Psoas muscle (tissue), 8 donors: Measurements from ENCODE around the gene BOK. TPM values are rescaled to one million over a fixed set of nuclear protein-coding genes. Genes with fewer than 3 reads are reported as not detected.
"Not testable (repeated sequence)": the region's sequence is repeated elsewhere in the genome, so short reads cannot be mapped to it uniquely, and the experiment has no call there.

Source experiments
- ATAC-seq, 4 donors: fragments of 200-7000 bp; cut with Tn5 transposase; one replicate each; pipeline ENCODE4 v1.9.1; 2020; ENCODE audit warnings: moderate library complexity in 3 of 4, mild to moderate bottlenecking in 2 of 4
- DNase-seq, 2 donors: peaks; one replicate each; pipeline ENCODE4 v3.0.0-alpha.2; 2020
- H3K27ac ChIP-seq: fragments of 200-600 bp; one replicate; pipeline ENCODE4 v1.8.0; 2022
- H3K27me3 ChIP-seq, 3 donors: fragments of 200-600 bp in 1 of 3; one replicate each; pipeline versions ENCODE4 v1.6.1 to v1.8.0; 2013 to 2022; ENCODE audit warnings: low read length in 2 of 3, mild to moderate bottlenecking in 2 of 3, moderate library complexity in 1 of 3; ENCODE audit not compliant: insufficient read depth in 3 of 3
- H3K36me3 ChIP-seq, 2 donors: fragments of 200-600 bp in 1 of 2; one replicate each; pipeline versions ENCODE4 v1.6.1 to v1.8.0; 2013 to 2022; ENCODE audit warnings: low read depth in 1 of 2, mild to moderate bottlenecking in 1 of 2, moderate library complexity in 1 of 2; ENCODE audit not compliant: insufficient read depth in 1 of 2
- H3K4me1 ChIP-seq: fragments of 200-600 bp; one replicate; pipeline ENCODE4 v1.8.0; 2022
- H3K4me3 ChIP-seq: fragments of 200-600 bp; one replicate; pipeline ENCODE4 v1.8.0; 2022; ENCODE audit warnings: mild to moderate bottlenecking
- H3K9me3 ChIP-seq: fragments of 200-600 bp; one replicate; pipeline ENCODE4 v1.8.0; 2022
- CTCF ChIP-seq: fragments of 200-600 bp; IDR thresholded peaks from one replicate; pipeline ENCODE4 v1.8.0; 2022; ENCODE audit warnings: antibody characterized with exemption
- WGBS, 3 donors: extraction: QIAGEN DNeasy Blood & Tissue Kit; methylation state at CpG; one replicate each; pipeline versions ENCODE4 v1.1.6 to v1.1.7; 2013; 5-methylcytosine and 5-hydroxymethylcytosine counted together
- intact Hi-C, 2 donors: fragments of 100-400 bp; cut with DNase I; formaldehyde crosslinking; loops; one replicate each; pipeline versions ENCODE4 v1.11.0 to v1.14.2; 2022
- polyA plus RNA-seq, 3 donors: library from polyadenylated mRNA; stranded (reverse); fragments of 200-250 nt; gene quantifications; one replicate each; pipeline ENCODE4 v1.2.3, GENCODE V29; 2013
- total RNA-seq, 4 donors: library from RNA; stranded (reverse); fragmentation: NEBNext Ultra II Directional in 2 of 4; extraction: Animal tissue kit (Norgen Biotek cat#: 25700) in 2 of 4; gene quantifications; one replicate each; pipeline versions ENCODE4 v1.2.1 to v1.2.4, GENCODE V29; 2021 to 2023
- donor health status: healthy with polysubstance abuse.
- donor health status: DM: no; HTN: no; CAD: no; lungs with moderate emphysema.
- donor health status: Bipolar disorder and iron deficiency.
- donor health status: healthy.
- donor health status: DM: yes; HTN: yes; CAD: no.
- donor health status: DM: no; HTN: no; CAD: no.
- donor health status: DM: no; HTN: no; CAD: no.
- donor health status: DM: yes; HTN: yes; CAD: no.

Gene BOK
- total and polyA plus RNA-seq, 7 donors = 1.3 to 12.8 (median 3.6) TPM

- 88 to 97% (median 90%) methylated on average over 2 of the region's 2 CpGs for WGBS, 3 donors
- Histone ChIP-seq H3K4me1 (no peaks in the 10 kb centered on the region), H3K4me3 (no peak overlapping the region), H3K36me3 (peaks cover 0 to 45% of the 10 kb centered on the region in 2 donors), H3K27me3 (no peaks in the 10 kb centered on the region), H3K27ac (no peak overlapping the region), H3K9me3 (peaks cover 10% of the 10 kb centered on the region)
- intact Hi-C loops = no loop called here
- ATAC-seq = no peak
- TF ChIP-seq CTCF = no peak
- no peak for DNase-seq
Measured at GRCh38 chr2:241586564-241587264, 28.2 kb downstream of the BOK start.

- intact Hi-C loops, H3K4me3 ChIP-seq, H3K9me3 ChIP-seq, ATAC-seq, H3K27ac ChIP-seq, H3K4me1 ChIP-seq, H3K27me3 ChIP-seq: not testable (repeated sequence)
- 76 to 83% (median 82%) methylated on average over 17 of the region's 17 CpGs for whole genome bisulfite sequencing, 3 donors
- DNase-seq = peak in 1 of 2 donors; percentile 32
- peaks cover 0 to 33% of the 10 kb centered on the region in 2 donors for H3K36me3 ChIP-seq
Measured at GRCh38 chr2:241589863-241590262, 31.3 kb downstream of the BOK start.

- DNase-seq = peak in 1 of 2 donors; percentile 11
- H3K4me3 ChIP-seq, H3K27me3 ChIP-seq, ATAC-seq, H3K27ac ChIP-seq, H3K4me1 ChIP-seq, intact Hi-C loops, H3K9me3 ChIP-seq: not testable (repeated sequence)
- WGBS, 3 donors = 85 to 88% (median 88%) methylated on average over 33 of the region's 33 CpGs
- peaks cover 0 to 39% of the 10 kb centered on the region in 2 donors for H3K36me3 ChIP-seq
Measured at GRCh38 chr2:241590496-241591455, 32.2 kb downstream of the BOK start.

- Histone ChIP-seq H3K36me3 (peaks cover 0 to 48% of the 10 kb centered on the region in 2 donors), H3K4me1 (no peaks in the 10 kb centered on the region), H3K27me3 (no peaks in the 10 kb centered on the region), H3K9me3 (no peaks in the 10 kb centered on the region), H3K27ac (no peak overlapping the region), H3K4me3 (no peak overlapping the region)
- DNase-seq = peak in 1 of 2 donors; percentile 12
- intact Hi-C loops = no loop called here
- 89 to 93% (median 89%) methylated on average over 18 of the region's 18 CpGs for WGBS, 3 donors
- no peak for TF ChIP-seq CTCF
- ATAC-seq = no peak
Measured at GRCh38 chr2:241592126-241592845, 33.7 kb downstream of the BOK start.

GRCh38 chr2:241593271-241593670, 34.7 kb downstream of the BOK start:
- Histone ChIP-seq H3K4me1 (peaks cover 6% of the 10 kb centered on the region), H3K36me3 (peaks cover 0 to 49% of the 10 kb centered on the region in 2 donors), H3K9me3 (no peaks in the 10 kb centered on the region), H3K27me3 (no peaks in the 10 kb centered on the region), H3K4me3 (no peak overlapping the region), H3K27ac (no peak overlapping the region)
- WGBS, 3 donors = 90 to 94% (median 93%) methylated on average over 16 of the region's 16 CpGs
- intact Hi-C loops = no loop called here
- no peak for TF ChIP-seq CTCF
- DNase-seq (no peak), ATAC-seq (no peak)
